Stimulated activated CD4-positive, alpha-beta T cell treated with anti-CD3 and anti-CD28 coated beads, TNF-alpha, amount 100 ng/mL, for 4 hours (primary cell): Measurements from ENCODE around the gene CCR5AS.
"Not testable (repeated sequence)": the region's sequence is repeated elsewhere in the genome, so short reads cannot be mapped to it uniquely, and the experiment has no call there.

Experiments used
- DNase-seq, 3 experiments: peaks; one replicate each; pipeline ENCODE4 v3.0.0-alpha.2; 2020; ENCODE audit warnings: low read depth in 3 of 3

CCR5AS gene

DNA sequence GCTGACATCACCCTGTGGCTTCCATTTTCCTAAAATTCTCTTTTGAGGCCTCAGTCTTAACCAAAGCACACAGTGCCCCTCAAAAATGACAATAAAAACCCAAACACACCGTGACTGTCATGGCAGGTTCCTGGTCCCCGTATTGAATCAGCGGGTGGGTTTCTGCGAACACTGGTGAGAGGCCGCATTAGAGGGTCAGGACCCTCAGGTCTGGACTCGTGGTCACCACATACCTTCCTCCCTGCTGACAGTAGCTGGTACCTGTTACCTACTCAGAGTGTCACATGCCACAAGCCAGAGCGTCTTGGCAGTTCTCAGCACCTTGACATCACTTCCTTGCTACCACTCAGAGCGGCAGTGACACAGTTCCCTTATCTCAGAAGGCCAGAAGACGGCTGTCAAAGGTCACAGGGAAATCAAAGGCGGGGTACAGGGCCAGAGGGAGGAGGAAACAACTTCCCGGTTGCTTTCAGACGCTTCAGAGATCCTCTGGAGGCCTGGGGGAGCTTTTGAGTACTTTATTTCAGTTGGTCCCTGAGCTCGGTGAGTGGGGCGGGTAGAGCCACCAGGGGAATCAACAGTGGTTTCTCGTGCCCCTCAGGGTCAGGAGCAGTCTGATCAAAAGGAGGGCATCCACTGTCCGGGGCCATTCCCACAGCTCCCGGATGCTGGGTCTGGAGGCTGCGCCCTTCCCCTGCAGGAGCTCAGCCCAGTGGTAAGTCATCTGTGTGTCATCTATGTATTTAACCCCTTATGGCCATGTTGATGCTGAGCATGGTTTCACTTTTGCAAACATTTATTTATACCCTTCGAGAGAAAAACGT is at the start of gene CCR5AS, which contains the start of gene CCRL2:
TSS of gene CCR5AS (minus strand) at position 279 of the 824 bp plus-strand sequence.
TSS of gene CCRL2 (plus strand) at position 472 of the 824 bp plus-strand sequence. CDS start 821 bp downstream, outside the sequence.
- DNase-seq: peak in 2 of 3 experiments; percentile 3 to 5

DNA sequence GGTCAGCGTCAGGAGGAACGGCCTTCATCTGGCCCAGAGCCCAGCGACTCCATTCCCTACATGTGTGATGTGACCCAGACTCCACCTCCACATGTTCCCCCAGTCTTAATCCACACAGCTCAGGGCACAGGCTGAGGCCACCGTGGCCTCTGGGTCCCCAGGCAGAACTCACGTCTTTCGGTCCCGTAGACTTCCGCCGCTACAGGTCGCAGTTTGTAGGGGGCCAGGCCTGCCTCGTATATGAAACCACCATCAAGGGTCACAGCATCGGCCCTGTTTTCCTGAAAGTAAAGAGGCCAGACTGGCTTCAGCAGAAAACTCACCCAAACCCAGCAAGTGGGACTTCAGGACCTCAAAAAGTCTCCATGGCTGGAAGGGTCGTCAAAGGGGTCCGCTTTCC is 49.3 kb upstream of the CCR5AS start:
- no peak for DNase-seq

DNA sequence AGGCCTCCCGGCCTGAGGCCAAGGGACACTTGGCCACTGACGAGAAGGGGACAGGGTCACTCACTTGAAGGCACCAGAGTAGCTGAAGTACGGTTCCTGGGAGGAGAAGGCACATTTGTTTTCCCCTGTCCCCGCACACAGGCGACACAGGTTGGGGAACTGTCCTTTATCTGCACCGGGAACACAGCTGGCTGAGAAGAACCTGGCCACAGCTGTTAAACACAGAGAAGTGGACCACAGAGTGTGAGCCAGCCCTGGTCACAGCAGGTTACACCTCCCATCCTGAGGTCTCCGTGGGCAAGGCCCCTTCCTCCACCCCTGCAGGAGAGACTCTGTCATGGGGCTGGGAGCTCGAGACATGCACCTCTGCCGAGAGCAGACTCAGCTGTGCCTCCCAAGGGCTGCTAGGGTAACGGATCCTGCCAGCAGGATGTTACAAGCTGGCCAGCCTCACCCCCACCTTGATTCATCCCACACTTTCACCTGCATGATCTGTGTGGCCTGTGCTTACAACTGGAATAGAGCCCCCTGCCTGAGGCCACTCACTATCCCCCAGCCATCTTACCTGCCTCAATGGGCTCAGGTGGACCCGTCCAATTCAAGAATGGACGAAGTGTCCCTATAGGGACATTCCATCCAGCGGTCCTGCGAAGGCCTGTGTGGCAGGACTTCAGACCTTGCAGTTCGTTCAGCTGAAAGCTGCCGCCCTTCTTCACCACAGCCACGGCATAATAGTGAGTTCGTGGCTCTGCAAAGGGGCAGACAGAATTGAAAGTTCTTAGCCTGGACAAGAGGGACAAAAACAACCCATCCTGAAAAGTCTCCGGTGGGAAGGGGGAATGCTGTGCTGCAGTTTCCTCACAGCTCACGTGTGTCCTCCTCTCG is 48.6 kb upstream of the CCR5AS start:
- DNase-seq: no peak

DNA sequence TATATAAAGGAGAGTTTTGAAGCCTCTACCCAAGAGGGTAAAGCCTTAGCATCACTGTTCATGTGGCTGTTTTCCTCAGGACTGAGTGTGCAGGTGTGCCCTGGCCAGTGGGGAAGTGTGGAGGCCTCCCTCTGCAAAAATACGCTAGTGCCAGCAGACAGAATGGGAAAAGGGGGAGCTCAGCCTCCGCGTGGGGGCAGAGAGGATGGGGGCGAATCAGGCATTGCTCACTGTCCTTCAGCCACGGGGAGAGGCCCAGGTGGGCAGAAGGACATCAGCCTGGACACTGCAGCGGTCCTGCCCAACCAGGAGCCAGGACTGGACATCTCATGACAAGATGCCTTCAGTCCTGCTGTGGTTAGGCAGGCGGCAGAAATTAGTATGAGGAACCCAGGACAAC is 47.7 kb upstream of the CCR5AS start:
- no peak for DNase-seq

DNA sequence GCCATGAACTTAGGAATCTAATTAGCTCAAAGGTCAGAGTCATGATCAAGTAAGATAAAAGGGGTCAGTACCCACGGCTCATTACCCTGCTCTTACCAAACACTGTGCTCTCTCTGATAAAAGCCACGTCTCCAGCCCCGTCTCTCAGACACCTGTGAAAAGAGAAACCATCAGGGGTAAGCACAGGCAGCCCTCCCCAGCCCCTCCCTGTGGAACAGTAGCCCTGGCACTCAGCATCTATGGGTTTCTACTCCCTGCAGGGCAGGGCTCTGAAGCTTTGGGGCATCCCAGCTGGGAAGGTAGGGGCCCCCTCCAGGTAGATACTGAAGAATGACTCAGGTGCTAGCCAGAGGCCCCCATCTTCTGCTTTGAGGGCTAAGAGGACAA is 47.3 kb upstream of the CCR5AS start:
- DNase-seq: no peak

DNA sequence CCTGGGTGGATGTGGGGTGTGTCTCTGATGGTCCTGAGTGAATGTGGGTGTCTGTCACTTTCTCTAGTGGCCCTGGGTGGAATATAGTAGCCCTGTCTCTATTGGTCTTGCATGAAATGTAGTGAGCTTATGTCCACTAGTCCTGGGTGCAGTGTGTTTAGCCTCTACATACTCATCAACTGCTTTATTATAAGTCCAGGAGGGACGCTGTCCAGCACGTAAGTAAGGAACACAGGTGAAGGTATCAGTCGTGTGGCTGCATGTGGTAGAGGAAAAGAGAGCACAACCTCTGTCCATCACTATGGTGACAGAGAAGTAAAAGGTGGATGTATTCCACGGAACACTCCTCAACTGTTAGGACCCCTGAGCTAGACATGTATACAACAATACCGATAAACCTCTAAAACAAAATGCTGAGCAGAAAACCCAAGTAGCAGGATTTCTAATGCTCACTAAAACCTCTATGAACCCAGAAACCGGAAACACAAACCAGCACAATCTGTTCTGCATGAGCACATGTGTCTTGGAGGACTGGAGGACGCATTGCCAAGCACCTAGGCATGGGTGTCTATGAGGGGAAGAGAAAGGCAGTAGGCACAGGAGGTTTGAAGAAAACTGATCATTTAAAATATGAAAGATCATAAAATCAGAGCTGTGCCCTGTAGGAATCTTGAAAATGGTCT is 46.8 kb upstream of the CCR5AS start:
- DNase-seq: no peak

DNA sequence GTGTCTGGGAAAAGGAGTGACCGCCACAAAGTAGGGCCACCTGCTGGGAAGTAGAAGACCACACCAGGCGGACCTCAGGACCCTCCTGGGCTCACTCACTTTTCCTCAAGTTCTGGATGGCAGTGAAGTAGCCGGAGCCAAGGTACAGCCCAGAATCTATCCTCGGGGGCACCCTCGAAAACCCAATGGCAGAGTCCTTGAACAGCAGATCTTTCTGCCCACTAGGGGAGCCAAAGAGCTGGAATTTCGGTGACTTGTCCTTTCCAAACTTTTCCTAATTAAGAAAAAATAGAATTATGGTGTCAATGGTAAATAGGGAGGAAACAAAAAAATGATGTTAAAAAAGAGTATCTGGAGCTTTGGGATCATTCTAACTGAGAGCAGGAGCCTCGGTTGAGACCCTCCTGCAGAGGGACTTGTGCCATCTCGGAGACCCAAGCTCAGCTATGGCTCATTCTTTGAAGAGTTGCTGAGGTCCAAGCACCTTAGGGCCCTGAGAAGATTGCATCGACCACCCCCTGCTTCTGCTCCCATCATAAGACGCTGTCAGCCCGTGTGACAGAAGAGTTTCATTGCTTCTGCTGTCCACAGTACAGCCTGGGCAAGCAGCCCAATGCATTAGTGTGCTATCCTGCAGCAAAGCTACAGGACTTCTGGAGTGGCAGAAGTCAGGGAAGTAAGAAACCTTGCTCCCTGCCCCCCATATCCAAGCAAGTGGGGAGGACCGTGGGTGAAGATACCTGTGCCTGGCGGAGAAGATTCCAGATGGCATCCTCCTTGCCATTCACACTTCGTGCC is 43.1 kb upstream of the CCR5AS start:
- no peak for DNase-seq

DNA sequence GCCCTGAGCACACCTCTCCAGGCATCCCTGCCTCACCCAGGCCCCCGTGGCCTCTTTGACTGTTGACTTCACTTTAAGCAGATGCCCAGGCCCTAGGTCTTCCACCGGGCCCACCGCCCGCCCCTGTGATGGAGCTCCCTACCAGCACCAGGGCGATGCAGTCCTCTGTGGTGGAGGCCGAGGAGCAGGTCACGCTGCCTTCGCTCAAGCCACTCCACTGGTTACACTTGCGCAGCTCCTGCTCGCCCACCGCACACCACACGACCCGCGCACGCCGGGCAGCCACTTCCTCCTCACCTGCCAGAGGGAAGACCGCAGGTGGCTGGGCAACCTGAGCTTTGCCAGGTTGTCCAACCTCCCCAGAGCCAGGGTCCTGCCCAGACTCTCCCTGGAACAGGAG is 41.9 kb upstream of the CCR5AS start:
- DNase-seq: no peak

DNA sequence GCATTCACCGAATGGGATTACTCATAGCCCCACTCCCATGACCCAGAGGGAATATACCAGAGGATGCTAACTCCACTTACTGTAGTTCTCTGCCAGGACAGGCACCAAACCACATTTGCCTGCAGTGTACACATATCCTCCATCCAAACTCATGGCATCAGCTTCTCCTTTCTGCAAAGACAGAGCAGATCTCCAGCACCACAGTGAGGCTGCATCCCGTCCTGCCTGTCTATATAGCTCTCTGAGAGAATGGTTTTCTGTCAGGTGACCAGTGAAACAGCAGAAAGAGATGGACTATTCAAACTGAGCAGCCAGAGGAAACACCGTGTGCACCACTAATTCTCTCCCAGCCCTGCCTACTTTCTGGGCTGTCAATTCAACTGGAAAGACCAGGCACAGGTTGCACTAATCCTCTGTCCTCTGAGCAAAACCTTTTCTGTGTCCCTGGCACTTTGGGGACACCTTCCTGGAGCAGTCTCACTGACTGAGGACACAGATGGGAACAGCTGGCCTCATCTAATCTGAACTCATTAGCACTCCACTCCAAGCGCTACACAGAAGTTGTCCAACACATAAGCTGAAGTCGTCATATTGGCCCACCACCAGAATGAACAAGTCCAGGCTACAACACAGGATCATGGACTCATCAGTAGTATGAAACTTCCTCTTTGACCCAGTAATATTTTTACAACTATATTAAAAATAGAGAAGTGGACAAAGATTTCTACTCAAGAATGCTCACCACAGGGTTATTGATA is 40.5 kb upstream of the CCR5AS start:
- DNase-seq: no peak

DNA sequence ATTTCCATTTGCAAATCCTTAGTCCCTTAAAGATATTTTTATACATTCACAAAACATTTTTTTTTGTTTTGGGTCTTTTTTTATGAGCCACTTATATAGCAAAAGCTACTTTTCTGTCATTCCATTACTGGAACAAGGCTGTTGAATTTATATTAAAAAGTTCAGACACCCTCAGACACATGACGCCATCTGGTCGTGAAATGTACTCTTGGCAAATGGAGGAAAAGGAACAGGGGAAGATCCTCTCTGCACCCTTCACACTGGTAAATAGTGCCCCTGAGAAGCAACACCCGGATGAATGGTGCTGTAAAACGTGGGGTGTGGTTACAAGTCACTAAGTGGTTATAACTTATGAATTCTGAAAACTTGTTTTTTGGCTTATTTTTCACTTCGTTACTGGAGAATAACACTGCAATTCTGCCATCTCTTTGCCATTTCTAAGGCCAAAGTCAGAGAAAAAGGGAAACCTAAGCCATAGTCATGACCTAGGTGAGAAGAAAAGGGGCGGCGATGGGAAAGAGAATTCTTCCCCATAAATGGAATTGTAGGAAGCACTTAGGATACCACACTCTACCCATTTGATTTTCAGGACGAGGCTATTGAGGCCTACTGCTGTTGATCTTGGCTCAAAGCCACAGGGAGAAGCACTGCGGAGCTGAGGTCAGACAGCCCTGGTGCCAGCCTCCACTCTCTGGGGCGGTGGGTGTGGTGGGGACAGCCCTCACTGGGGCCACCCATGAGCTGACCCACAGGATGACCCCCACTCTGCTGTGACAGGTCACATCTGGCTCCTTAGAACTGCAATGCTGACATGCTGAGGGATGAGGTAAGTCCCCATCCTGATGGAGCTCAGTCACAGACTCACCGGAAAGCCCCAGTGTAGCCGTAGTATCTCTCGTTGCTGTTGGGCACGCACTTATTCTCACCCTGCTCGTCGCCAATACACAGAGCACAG is 36.0 kb upstream of the CCR5AS start:
- peak in 1 of 3 experiments; percentile 21 for DNase-seq

DNA sequence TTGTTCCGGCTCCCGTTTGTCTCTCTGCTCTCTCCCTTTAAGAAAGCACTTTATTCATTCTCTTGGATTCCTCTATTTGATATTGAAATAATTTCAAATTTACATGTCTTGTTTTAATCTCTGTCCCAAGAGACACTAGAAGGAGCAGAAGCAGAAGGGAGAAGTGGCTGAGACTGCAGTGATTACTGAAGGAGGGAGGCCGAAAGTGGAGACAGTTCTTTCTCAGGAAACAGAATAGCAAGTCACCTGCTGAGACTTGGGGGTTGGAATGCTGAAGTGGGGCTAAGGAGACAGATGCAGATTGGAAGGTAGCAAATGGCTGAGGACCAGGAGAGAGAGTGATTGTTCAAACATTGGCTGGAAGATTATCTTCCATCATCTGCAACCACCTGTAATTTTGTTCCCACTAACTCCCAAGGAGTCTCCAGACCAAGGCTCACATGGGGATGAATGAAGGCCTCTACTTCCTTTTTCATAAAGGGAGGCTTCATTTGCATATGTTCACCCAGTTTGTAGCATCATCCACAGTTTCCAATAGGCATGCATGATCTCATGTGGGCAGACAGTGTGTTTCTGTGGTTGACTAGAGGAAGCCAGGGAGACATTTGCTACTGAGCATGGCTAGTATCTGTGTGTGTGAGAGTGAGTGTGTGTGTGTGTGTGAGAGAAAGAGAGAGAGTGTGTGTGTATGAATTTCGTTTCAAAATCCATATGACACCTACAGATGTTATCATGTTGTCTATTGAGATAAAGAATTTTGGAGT is 33.8 kb upstream of the CCR5AS start:
- peak in 1 of 3 experiments; percentile 10 for DNase-seq

DNA sequence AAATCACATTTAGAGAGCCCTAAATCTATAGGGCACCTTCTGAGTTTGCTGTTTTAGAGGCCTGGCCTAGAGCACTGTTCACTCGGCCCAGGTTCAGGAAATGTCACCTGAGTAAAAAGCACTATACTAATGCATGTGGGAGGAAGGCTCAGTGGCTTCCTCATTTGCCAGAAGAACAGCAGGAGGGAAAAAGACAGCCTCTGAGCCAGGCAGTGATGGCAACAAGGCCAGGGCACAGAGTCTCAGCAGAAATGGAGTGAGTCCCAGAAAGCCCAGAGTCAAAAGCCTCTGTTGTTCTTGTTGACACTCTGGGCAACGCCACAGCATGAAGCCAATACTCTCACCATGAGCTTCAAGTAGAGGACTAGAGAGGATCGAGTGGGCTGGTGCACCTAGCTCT is 32.0 kb upstream of the CCR5AS start:
- no peak for DNase-seq

DNA sequence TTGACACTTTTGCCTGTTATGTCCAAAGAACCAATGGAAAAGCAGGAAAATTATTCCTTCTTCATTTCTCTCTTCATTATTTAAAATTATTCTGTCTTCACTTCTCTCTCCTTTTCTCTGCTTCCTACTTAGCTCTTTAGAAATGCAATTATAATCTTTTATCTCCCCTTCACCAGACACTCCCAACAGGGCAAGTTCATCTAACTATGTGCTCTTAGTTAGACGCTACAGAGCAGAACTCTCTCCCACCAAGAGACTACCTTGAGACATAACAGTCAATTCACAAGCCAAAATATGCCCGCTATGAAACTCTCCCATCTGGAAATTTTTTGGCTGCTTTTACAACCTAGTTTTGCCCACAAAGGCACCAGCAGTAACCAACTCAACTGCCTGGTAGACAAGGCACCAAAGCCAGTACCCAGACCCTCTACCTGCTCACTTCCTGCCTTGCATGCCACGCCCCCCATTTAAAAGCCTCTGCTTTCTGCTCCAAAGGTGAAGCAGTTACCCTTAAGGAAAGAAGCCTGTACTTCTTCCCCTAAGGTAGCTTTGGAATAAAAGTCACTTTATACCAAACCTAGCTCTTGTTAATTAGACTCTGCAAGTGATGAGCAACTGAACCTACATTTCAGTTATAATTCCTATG is 28.3 kb upstream of the CCR5AS start:
- DNase-seq: no peak

DNA sequence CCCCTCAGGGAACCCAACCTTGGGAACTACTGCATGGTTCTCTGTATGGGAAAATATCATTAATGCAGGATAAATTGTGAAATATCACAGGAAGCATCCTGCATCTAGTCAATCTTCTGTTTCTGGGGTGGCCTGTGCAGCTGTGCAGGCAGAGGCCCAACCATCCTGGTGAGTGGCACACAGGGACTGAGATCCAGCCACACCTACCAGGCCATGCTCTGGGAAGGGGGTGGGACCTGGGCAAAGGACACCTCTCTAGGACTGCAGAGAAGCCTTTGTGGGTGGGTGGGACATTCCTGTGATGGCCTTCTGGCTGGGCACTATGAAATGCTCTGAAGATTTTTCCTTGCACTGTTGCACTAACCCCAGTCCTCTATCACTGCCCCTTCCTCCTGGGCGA is 27.0 kb upstream of the CCR5AS start:
- DNase-seq: no peak

DNA sequence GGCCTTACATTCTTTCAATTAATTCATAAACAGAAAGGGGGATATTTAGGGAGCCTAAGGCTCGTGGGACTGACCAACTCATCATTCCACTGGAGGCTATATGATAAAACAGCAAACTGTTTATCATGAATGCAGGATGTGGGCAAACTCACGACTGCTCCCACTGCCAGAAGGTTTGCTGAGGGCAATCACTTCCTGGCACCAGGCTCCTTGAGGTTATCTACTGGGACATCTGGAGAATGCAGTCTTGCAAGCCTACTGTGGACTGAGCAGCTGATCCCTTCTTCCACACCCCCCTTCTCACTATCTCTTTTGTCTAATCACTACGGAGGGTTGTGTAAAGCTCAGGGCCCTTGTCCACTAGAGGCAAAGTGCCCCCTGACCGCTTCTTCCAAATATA is 26.3 kb upstream of the CCR5AS start:
- not testable (repeated sequence) for DNase-seq

DNA sequence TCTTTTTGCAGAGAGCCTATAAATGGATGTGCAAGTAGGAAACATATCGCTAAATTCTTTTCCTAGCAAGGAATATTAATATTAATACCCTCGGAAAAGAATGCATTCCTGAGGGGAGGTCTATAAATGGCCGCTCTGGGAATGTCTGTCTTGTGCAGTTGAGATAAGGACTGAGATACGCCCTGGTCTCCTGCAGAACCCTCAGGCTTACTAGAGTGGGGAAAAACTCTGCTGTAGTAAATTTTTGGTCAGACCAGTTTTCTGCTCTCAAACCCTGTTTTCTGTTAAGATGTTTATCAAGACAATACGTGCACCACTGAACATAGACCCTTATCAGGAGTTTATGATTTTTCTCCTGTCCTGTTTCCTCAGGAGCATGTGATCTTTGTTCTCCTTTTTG is 25.0 kb upstream of the CCR5AS start:
- not testable (repeated sequence) for DNase-seq

DNA sequence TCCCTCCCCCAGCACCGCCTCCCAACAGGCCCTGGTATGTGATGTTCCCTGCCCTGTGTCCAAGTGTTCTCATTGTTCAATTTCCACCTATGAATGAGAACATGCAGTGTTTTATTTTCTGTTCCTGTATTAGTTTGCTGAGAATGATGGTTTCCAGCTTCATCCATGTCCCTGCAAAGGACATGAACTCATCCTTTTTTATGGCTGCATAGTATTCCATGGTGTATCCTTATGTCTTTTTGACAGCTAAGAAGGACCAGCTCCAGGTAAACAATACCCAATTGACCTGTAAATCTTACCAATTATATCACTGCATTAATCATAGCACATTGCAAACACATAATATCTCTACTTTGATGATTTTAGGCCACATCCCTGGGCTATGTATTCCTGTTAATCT is 24.0 kb upstream of the CCR5AS start:
- DNase-seq: not testable (repeated sequence)

DNA sequence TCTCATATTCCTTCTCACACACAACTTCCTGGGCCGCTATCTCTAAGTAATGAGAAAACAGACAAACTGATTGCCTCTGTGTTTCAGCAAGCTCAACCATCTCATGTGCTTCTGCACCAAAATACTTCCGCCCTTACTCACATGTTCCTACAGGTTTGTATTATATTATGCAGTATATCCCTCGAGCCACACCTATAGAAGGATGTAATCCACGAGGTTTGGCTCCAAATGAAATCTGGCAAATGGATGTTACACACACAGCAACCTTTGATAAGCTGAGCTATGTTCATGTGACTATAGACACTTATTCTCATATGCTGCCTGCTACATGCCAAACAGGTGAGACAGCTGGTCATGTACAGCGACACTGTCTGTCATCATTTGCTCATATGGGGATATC is 22.8 kb upstream of the CCR5AS start:
- DNase-seq: no peak
